ENCODE data around the gene NSD2. TPM values are rescaled to one million over a fixed set of nuclear protein-coding genes. Genes with fewer than 3 reads are reported as not detected.
"Not testable (repeated sequence)": the region's sequence is repeated elsewhere in the genome, so short reads cannot be mapped to it uniquely, and the experiment has no call there.

The NSD2 gene
- total and polyA plus RNA-seq, 4 donors = 5.1 to 71.5 (median 11.6) TPM

DNA sequence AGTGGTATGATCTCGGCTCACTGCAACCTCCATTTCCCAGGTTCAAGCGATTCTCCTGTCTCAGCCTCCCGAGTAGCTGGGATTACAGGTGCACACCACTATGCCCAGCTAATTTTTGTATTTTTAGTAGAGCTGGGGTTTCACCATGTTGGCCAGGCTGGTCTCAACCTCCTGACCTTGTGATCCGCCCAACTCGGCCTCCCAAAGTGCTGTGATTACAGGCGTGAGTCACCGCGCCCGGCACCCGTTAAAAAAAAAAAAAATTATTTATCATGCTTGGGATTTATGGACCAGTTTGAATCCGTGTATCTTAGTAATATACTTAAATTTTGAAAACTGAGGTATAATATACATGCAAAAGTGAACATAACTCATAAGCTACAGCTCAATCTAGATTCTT is 38.5 kb downstream of the NSD2 start:
- H3K27ac ChIP-seq (ENCODE audit: low read depth in 1 of 2, low read length in 2 of 2); DNase-seq (ENCODE audit: low spot score); H3K9me3 ChIP-seq (ENCODE audit: control insufficient read depth in 4 of 4, low read length in 3 of 4); H3K27me3 ChIP-seq (ENCODE audit: control insufficient read depth in 4 of 4, insufficient read depth in 4 of 4, low read length in 3 of 4); H3K4me1 ChIP-seq (ENCODE audit: control insufficient read depth in 4 of 4, insufficient read depth in 4 of 4, low read length in 3 of 4); H3K4me3 ChIP-seq (ENCODE audit: low read depth in 1 of 3, low read length in 3 of 3); H3K36me3 ChIP-seq (ENCODE audit: control insufficient read depth in 4 of 4, insufficient read depth in 3 of 4, low read depth in 1 of 4, low read length in 3 of 4); H3K9ac ChIP-seq (ENCODE audit: low read depth in 1 of 2, low read length in 2 of 2): not testable (repeated sequence)
- WGBS = 90% methylated on average over 11 of the region's 11 CpGs

DNA sequence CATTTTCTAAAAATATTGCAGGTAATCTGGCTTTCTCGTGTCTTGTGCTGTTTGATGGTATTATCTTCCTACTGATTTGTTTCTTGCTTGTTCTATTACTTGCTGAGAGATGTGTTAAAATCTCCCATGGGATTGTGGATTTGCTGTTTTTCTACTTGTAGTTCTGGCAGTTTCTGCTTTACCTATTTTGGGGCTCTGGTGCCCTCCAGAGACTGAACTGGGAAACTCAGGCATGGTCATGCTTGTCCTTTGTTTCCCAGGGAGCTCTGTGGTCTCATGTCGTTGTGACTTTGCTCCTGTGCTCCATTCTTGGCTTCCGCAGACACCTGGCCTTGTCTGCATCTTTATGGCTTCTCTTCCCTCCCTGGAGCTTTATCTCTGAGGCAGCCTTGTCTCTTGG is 39.5 kb downstream of the NSD2 start:
- Histone ChIP-seq H3K4me1 (ENCODE audit: control insufficient read depth in 4 of 4, insufficient read depth in 4 of 4, low read length in 3 of 4) (no peaks in the 10 kb centered on the region), H3K4me3 (ENCODE audit: low read depth in 1 of 3, low read length in 3 of 3) (no peak overlapping the region), H3K36me3 (ENCODE audit: control insufficient read depth in 4 of 4, insufficient read depth in 3 of 4, low read depth in 1 of 4, low read length in 3 of 4) (peaks cover 0 to 6% (median 3%) of the 10 kb centered on the region in 4 donors), H3K27ac (ENCODE audit: low read depth in 1 of 2, low read length in 2 of 2) (no peak overlapping the region), H3K27me3 (ENCODE audit: control insufficient read depth in 4 of 4, insufficient read depth in 4 of 4, low read length in 3 of 4) (no peaks in the 10 kb centered on the region), H3K9ac (ENCODE audit: low read depth in 1 of 2, low read length in 2 of 2) (no peak overlapping the region), H3K9me3 (ENCODE audit: control insufficient read depth in 4 of 4, low read length in 3 of 4) (no peaks in the 10 kb centered on the region)
- peak; percentile 47 for DNase-seq (ENCODE audit: low spot score)
- 60% methylated on average over 3 of the region's 3 CpGs for WGBS
- TF ChIP-seq, protein P1, sequence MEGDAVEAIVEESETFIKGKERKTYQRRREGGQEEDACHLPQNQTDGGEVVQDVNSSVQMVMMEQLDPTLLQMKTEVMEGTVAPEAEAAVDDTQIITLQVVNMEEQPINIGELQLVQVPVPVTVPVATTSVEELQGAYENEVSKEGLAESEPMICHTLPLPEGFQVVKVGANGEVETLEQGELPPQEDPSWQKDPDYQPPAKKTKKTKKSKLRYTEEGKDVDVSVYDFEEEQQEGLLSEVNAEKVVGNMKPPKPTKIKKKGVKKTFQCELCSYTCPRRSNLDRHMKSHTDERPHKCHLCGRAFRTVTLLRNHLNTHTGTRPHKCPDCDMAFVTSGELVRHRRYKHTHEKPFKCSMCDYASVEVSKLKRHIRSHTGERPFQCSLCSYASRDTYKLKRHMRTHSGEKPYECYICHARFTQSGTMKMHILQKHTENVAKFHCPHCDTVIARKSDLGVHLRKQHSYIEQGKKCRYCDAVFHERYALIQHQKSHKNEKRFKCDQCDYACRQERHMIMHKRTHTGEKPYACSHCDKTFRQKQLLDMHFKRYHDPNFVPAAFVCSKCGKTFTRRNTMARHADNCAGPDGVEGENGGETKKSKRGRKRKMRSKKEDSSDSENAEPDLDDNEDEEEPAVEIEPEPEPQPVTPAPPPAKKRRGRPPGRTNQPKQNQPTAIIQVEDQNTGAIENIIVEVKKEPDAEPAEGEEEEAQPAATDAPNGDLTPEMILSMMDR (IDR thresholded peaks at IDR 0.05; ENCODE audit: low read depth, low read length, missing input control) = peak; percentile 50
- TF ChIP-seq, protein P2, sequence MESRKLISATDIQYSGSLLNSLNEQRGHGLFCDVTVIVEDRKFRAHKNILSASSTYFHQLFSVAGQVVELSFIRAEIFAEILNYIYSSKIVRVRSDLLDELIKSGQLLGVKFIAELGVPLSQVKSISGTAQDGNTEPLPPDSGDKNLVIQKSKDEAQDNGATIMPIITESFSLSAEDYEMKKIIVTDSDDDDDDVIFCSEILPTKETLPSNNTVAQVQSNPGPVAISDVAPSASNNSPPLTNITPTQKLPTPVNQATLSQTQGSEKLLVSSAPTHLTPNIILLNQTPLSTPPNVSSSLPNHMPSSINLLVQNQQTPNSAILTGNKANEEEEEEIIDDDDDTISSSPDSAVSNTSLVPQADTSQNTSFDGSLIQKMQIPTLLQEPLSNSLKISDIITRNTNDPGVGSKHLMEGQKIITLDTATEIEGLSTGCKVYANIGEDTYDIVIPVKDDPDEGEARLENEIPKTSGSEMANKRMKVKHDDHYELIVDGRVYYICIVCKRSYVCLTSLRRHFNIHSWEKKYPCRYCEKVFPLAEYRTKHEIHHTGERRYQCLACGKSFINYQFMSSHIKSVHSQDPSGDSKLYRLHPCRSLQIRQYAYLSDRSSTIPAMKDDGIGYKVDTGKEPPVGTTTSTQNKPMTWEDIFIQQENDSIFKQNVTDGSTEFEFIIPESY (IDR thresholded peaks at IDR 0.05) = no peak
- TF ChIP-seq RAD21 (IDR thresholded peaks at IDR 0.05) = peak; percentile 78 to 84
- TF ChIP-seq, protein P3, sequence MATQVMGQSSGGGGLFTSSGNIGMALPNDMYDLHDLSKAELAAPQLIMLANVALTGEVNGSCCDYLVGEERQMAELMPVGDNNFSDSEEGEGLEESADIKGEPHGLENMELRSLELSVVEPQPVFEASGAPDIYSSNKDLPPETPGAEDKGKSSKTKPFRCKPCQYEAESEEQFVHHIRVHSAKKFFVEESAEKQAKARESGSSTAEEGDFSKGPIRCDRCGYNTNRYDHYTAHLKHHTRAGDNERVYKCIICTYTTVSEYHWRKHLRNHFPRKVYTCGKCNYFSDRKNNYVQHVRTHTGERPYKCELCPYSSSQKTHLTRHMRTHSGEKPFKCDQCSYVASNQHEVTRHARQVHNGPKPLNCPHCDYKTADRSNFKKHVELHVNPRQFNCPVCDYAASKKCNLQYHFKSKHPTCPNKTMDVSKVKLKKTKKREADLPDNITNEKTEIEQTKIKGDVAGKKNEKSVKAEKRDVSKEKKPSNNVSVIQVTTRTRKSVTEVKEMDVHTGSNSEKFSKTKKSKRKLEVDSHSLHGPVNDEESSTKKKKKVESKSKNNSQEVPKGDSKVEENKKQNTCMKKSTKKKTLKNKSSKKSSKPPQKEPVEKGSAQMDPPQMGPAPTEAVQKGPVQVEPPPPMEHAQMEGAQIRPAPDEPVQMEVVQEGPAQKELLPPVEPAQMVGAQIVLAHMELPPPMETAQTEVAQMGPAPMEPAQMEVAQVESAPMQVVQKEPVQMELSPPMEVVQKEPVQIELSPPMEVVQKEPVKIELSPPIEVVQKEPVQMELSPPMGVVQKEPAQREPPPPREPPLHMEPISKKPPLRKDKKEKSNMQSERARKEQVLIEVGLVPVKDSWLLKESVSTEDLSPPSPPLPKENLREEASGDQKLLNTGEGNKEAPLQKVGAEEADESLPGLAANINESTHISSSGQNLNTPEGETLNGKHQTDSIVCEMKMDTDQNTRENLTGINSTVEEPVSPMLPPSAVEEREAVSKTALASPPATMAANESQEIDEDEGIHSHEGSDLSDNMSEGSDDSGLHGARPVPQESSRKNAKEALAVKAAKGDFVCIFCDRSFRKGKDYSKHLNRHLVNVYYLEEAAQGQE (IDR thresholded peaks at IDR 0.05) = no peak

DNA sequence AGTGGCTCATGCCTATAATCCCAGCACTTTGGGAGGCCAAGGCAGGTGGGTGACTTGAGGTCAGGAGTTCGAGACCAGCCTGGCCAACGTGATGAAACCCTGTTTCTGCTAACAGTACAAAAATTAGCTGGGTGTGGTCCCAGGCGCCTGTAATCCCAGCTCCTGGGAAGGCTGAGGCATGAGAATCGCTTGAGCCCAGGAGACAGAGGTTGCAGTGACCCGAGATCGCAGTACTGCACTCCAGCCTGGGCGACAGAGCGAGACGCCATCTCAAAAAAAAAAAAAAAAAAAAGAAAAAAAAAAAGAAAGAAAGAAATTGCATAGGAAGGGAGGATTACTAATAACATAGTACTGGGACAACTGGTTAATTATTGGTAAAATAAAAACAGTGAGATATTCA is 40.1 kb downstream of the NSD2 start:
- H3K4me3 ChIP-seq (ENCODE audit: low read depth in 1 of 3, low read length in 3 of 3); H3K9ac ChIP-seq (ENCODE audit: low read depth in 1 of 2, low read length in 2 of 2); H3K9me3 ChIP-seq (ENCODE audit: control insufficient read depth in 4 of 4, low read length in 3 of 4); H3K4me1 ChIP-seq (ENCODE audit: control insufficient read depth in 4 of 4, insufficient read depth in 4 of 4, low read length in 3 of 4); H3K36me3 ChIP-seq (ENCODE audit: control insufficient read depth in 4 of 4, insufficient read depth in 3 of 4, low read depth in 1 of 4, low read length in 3 of 4); H3K27me3 ChIP-seq (ENCODE audit: control insufficient read depth in 4 of 4, insufficient read depth in 4 of 4, low read length in 3 of 4); H3K27ac ChIP-seq (ENCODE audit: low read depth in 1 of 2, low read length in 2 of 2); DNase-seq (ENCODE audit: low spot score): not testable (repeated sequence)
- WGBS = 88% methylated on average over 9 of the region's 9 CpGs

All from liver (tissue), 9 donors.